Measurements from ENCODE around the gene STIM1.

STIM1 gene

DNA sequence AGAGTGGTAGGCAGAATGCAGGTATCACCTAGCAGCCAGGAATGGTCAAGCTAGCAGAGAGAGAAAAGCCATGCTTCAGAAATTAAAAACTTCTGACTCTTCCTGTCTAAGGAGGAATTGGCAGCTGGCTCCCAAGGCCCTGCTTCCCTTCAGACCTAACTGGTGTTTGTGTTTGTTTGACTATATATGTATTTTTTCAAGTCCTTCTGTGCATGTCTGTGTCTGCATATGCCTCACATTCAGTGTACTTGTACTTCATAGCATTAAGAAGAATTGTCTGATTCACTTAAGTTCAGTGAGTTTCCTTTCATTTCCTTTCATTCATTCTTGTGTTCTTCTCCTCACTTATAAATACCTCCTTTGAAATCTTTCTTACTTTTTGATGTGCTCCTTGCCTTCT, 130.2 kb downstream of the STIM1 start:
- no peak for DNase-seq (ENCODE audit: low read depth, low spot score)
- POLR2A ChIA-PET = no interaction called here
- no peak overlapping the region for H3K4me3 ChIP-seq (ENCODE audit: low read depth, low read length)
- CTCF ChIA-PET = interaction anchor here (3.4 to 6.7 kb wide), 2 partner anchors 131 to 135 kb away, joined by 15 to 38 read pairs; partner anchors contain the start of gene STIM1
- TF ChIP-seq, protein P1, sequence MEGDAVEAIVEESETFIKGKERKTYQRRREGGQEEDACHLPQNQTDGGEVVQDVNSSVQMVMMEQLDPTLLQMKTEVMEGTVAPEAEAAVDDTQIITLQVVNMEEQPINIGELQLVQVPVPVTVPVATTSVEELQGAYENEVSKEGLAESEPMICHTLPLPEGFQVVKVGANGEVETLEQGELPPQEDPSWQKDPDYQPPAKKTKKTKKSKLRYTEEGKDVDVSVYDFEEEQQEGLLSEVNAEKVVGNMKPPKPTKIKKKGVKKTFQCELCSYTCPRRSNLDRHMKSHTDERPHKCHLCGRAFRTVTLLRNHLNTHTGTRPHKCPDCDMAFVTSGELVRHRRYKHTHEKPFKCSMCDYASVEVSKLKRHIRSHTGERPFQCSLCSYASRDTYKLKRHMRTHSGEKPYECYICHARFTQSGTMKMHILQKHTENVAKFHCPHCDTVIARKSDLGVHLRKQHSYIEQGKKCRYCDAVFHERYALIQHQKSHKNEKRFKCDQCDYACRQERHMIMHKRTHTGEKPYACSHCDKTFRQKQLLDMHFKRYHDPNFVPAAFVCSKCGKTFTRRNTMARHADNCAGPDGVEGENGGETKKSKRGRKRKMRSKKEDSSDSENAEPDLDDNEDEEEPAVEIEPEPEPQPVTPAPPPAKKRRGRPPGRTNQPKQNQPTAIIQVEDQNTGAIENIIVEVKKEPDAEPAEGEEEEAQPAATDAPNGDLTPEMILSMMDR (IDR thresholded peaks at IDR 0.05; ENCODE audit: insufficient read depth, low read length, missing control alignments) = no peak

DNA sequence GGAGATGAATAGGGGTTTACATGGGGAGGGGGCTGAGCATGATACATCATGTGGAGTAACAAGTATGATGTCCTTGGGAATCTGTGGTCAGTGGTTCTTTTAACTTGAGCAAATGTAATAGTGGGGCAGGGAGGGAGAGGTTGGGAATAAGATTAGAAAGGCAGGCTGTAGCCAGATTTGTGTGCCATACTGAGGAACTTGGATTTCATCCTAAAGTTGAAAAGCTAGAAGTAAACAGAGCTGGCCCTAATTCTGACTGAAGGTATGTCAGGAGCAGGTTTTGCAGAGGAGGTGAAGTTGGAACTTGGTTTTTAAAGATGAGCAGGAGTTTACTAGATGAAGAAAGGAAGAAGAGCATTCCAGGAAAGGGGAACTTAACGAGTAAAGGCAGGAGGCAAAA, 130.8 kb downstream of the STIM1 start:
- TF ChIP-seq, protein P1 (IDR thresholded peaks at IDR 0.05; ENCODE audit: insufficient read depth, low read length, missing control alignments) = no peak
- no peak for DNase-seq (ENCODE audit: low read depth, low spot score)
- CTCF ChIA-PET = interaction anchor here (0.9 to 6.7 kb wide), 2 partner anchors 131 to 136 kb away, joined by 4 to 38 read pairs; no protein-coding TSS in a partner anchor
- POLR2A ChIA-PET = no interaction called here
- no peak overlapping the region for H3K4me3 ChIP-seq (ENCODE audit: low read depth, low read length)

DNA sequence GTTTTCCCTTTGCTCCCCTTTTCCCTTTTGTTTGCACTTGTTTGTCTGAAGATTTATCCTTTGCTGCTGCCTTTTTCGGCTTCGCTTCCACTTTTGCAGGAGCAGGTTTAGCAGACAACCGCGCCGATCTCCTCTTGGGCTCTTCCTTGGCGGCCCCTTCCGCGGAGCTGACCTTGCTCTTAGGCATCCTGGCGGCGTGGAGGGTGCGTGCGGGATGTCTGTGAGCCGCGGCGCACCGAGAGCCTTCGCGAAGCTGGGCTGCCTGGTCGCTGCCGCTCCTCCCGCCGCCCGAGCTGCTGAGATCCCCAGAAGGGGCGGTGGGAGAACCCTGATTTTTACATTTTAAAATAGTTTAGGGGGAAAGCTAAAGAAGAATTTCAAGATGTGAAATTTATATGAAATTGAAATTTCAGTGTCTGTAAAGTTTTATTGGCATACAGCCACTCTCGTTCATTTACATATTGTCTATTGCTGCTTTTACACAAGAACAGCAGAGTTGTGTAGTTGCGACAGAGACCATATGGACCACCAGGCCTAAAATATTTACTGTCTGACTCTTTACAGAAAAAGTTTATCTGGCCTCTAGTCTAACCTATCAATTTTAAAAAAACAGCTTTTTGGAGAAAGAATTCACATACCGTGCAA, 133.9 kb downstream of the STIM1 start:
- no peak overlapping the region for H3K4me3 ChIP-seq (ENCODE audit: low read depth, low read length)
- CTCF ChIA-PET = interaction anchor here (0.8 to 6.7 kb wide), 4 partner anchors 31 to 139 kb away, joined by 3 to 38 read pairs (median 6); no protein-coding TSS in a partner anchor
- TF ChIP-seq, protein P1 (IDR thresholded peaks at IDR 0.05; ENCODE audit: insufficient read depth, low read length, missing control alignments) = no peak
- no peak for DNase-seq (ENCODE audit: low read depth, low spot score)
- POLR2A ChIA-PET = no interaction called here

DNA sequence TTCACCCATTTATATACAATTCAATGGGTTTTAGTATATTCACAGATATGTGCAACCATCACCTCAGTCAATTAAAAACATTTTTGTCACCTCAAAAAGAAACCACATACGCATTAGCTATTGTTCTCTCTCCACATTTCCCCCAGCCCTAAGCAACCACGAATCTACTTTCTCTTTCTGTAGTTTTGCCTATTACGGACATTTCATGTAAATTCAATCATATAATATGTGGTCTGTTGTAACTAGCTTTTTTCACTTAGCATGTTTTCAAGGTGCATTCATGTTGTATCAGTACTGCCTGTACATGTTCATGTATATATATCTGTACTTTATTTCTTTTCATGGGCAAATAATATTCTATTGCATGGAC, 134.4 kb downstream of the STIM1 start:
- no peak for DNase-seq (ENCODE audit: low read depth, low spot score)
- no peak overlapping the region for H3K4me3 ChIP-seq (ENCODE audit: low read depth, low read length)
- ChIA-PET CTCF (interaction anchor here (0.8 to 6.7 kb wide), 4 partner anchors 32 to 139 kb away, joined by 3 to 38 read pairs (median 6); no protein-coding TSS in a partner anchor), POLR2A (no interaction called here)
- TF ChIP-seq, protein P1 (IDR thresholded peaks at IDR 0.05; ENCODE audit: insufficient read depth, low read length, missing control alignments) = no peak

DNA sequence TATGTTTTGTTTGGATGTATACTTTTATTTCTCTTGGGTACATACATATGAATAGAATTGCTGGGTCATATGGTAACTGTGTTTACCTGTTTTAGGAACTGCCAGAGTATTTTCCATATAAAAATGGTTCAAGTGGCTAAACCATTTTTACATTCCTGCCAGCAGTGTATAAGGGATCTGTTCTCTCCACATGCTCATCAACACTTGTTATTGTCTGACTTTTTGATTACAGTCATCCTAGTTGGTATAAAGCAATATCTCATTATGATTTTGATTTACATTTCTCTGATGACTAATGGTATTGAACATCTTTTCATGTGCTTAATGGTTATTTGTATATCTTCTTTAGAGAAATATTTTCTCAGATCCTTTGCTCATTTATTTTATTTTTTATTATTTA, 134.9 kb downstream of the STIM1 start:
- CTCF ChIA-PET = no interaction called here
- TF ChIP-seq, protein P1 (IDR thresholded peaks at IDR 0.05; ENCODE audit: insufficient read depth, low read length, missing control alignments) = no peak
- POLR2A ChIA-PET = interaction anchor here (0.6 kb wide), 1 partner anchor 51 kb away, joined by 3 read pairs; no protein-coding TSS in a partner anchor

DNA sequence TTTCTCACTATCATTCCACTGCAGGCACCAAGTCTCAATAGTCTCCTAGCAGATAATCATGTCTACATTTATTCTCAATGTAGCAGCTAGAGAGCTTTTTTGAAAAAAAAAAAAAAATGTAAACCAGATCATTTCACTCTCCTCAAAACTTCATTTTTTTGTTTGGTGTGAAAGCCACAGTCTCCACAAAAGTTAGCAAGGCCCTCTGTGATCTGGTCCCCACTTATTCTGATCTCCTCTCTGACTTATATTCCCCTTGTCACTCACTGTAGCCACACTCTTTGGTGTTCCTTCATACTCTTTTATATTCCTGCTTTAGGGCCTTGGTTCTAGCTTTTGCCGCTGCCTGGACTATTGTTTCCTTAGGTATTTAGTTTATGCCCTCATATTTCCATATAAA, 137.5 kb downstream of the STIM1 start:
- DNase-seq (ENCODE audit: low read depth, low spot score) = no peak
- TF ChIP-seq, protein P1 (IDR thresholded peaks at IDR 0.05; ENCODE audit: insufficient read depth, low read length, missing control alignments) = no peak
- ChIA-PET CTCF (no interaction called here), POLR2A (no interaction called here)
- no peak overlapping the region for H3K4me3 ChIP-seq (ENCODE audit: low read depth, low read length)

More for the DNA sequence above, 134.9 kb downstream of the STIM1 start:
- H3K4me3 ChIP-seq (ENCODE audit: low read depth, low read length) = no peak overlapping the region
- DNase-seq (ENCODE audit: low read depth, low spot score) = no peak
